ENCODE measurements around the gene UXS1.

UXS1 gene

GRCh38 chr2:106113361-106113966, 80.6 kb downstream of the UXS1 start:
- H3K36me3 ChIP-seq (ENCODE audit: insufficient read depth), result no peaks in the 10 kb centered on the region
- no peaks in the 10 kb centered on the region for H3K4me1 ChIP-seq (ENCODE audit: low read depth, poor library complexity, severe bottlenecking)
- no peaks in the 10 kb centered on the region for H3K79me2 ChIP-seq (ENCODE audit: insufficient read depth, low read depth)
- H3K4me2 ChIP-seq, result no peak overlapping the region
- H3K4me3 ChIP-seq (IDR thresholded peaks at IDR 0.05; ENCODE audit: insufficient read depth, low read depth, low read length), result no peak overlapping the region
- TF ChIP-seq CTCF (conservative IDR thresholded peaks at IDR 0.05; ENCODE audit: low read depth, low read length), result no peak
- no peak overlapping the region for H3K27ac ChIP-seq
- no peaks in the 10 kb centered on the region for H3K27me3 ChIP-seq (ENCODE audit: insufficient read depth, low read depth)
- no peaks in the 10 kb centered on the region for H4K20me1 ChIP-seq (ENCODE audit: insufficient read depth)
- no peak overlapping the region for H3K9ac ChIP-seq
- H2AFZ ChIP-seq (ENCODE audit: low read depth), result no peak overlapping the region

GRCh38 chr2:106111882-106112571, 82.1 kb downstream of the UXS1 start:
- H3K36me3 ChIP-seq (ENCODE audit: insufficient read depth), result no peaks in the 10 kb centered on the region

GRCh38 chr2:106109675-106110424, 84.3 kb downstream of the UXS1 start:
- H3K9ac ChIP-seq, result no peak overlapping the region
- H3K4me1 ChIP-seq (ENCODE audit: low read depth, poor library complexity, severe bottlenecking), result no peaks in the 10 kb centered on the region
- H2AFZ ChIP-seq (ENCODE audit: low read depth), result no peak overlapping the region
- H4K20me1 ChIP-seq (ENCODE audit: insufficient read depth), result no peaks in the 10 kb centered on the region
- H3K27ac ChIP-seq, result no peak overlapping the region
- TF ChIP-seq CTCF (conservative IDR thresholded peaks at IDR 0.05; ENCODE audit: low read depth, low read length), result no peak
- H3K79me2 ChIP-seq (ENCODE audit: insufficient read depth, low read depth), result no peaks in the 10 kb centered on the region
- H3K4me2 ChIP-seq, result no peak overlapping the region
- H3K27me3 ChIP-seq (ENCODE audit: insufficient read depth, low read depth), result no peaks in the 10 kb centered on the region
- no peaks in the 10 kb centered on the region for H3K36me3 ChIP-seq (ENCODE audit: insufficient read depth)
- H3K4me3 ChIP-seq (IDR thresholded peaks at IDR 0.05; ENCODE audit: insufficient read depth, low read depth, low read length), result no peak overlapping the region

More at GRCh38 chr2:106111882-106112571, 82.1 kb downstream of the UXS1 start:
- no peaks in the 10 kb centered on the region for H4K20me1 ChIP-seq (ENCODE audit: insufficient read depth)
- H3K4me3 ChIP-seq (IDR thresholded peaks at IDR 0.05; ENCODE audit: insufficient read depth, low read depth, low read length), result no peak overlapping the region
- H3K4me1 ChIP-seq (ENCODE audit: low read depth, poor library complexity, severe bottlenecking), result no peaks in the 10 kb centered on the region
- no peaks in the 10 kb centered on the region for H3K79me2 ChIP-seq (ENCODE audit: insufficient read depth, low read depth)
- no peaks in the 10 kb centered on the region for H3K27me3 ChIP-seq (ENCODE audit: insufficient read depth, low read depth)
- no peak overlapping the region for H3K9ac ChIP-seq
- H3K4me2 ChIP-seq, result no peak overlapping the region
- TF ChIP-seq CTCF (conservative IDR thresholded peaks at IDR 0.05; ENCODE audit: low read depth, low read length), result no peak
- H3K27ac ChIP-seq, result no peak overlapping the region
- no peak overlapping the region for H2AFZ ChIP-seq (ENCODE audit: low read depth)

GRCh38 chr2:106108791-106109190, 85.3 kb downstream of the UXS1 start:
- no peaks in the 10 kb centered on the region for H3K27me3 ChIP-seq (ENCODE audit: insufficient read depth, low read depth)
- H3K79me2 ChIP-seq (ENCODE audit: insufficient read depth, low read depth), result no peaks in the 10 kb centered on the region
- H3K36me3 ChIP-seq (ENCODE audit: insufficient read depth), result no peaks in the 10 kb centered on the region
- no peak overlapping the region for H3K4me2 ChIP-seq
- TF ChIP-seq CTCF (conservative IDR thresholded peaks at IDR 0.05; ENCODE audit: low read depth, low read length), result no peak
- no peak overlapping the region for H3K27ac ChIP-seq
- H3K4me1 ChIP-seq (ENCODE audit: low read depth, poor library complexity, severe bottlenecking), result no peaks in the 10 kb centered on the region
- no peak overlapping the region for H3K4me3 ChIP-seq (IDR thresholded peaks at IDR 0.05; ENCODE audit: insufficient read depth, low read depth, low read length)
- H4K20me1 ChIP-seq (ENCODE audit: insufficient read depth), result no peaks in the 10 kb centered on the region
- H2AFZ ChIP-seq (ENCODE audit: low read depth), result no peak overlapping the region
- H3K9ac ChIP-seq, result no peak overlapping the region

All from KMS-11 (cell line).